Epithelial cell of prostate (primary cell): ENCODE data around the gene CCDC148.

Experiments used
- DNase-seq: peaks from one replicate; pipeline ENCODE4 v3.0.0-alpha.2; 2011; ENCODE audit warnings: low read depth, low spot score
- H3K27ac ChIP-seq: fragments of 450-650 bp; 2 replicates; pipeline ENCODE4 v1.5.1; 2017; ENCODE audit warnings: mild to moderate bottlenecking

The CCDC148 gene

DNA sequence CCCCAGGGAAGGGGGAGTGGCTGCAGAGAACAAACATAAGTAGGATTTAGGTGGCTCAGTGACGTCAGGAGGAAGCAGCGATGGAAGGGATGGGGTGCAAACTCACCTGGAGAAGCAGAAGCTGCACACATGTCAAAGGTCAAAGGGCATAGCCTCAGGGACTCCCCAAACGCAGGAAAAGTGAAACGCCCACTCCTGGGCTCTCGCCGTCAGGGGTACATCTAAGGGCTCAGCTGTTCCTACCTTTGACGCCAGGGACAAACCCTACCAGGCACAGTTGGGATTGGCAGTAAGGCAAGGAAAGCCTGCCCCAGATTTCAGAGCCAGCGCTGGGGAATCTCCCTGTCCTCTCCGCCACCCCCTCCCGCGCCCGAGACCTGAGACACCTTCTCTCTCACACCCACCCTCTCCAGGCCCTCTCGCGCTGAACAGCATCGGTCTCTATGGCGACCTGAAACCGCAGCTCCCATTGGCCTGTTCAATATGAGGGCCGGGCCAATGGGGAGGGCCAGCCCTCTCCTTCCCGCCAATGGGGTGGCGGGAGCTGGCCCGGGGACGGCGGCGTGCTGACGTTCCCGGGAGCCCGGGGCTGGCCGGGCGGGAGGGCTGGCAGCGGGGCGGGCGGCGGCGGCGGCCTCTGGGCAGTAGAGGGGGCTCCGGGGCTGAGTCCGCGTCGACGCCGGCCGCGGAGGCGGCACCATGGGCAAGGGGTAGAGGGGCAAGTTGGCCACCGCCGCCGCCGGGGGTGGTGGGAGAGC is at the start of gene CCDC148, which contains the start of gene PKP4:
TSS of gene CCDC148 (minus strand) at position 445 of the 758 bp plus-strand sequence. CDS start at position 131, 314 bp downstream.
TSS of gene PKP4 (plus strand) at position 644 of the 758 bp plus-strand sequence. CDS start 76,233 bp downstream, outside the sequence.
- peak; percentile 60 for DNase-seq
- H3K27ac ChIP-seq, result peak within 1 kb of the TSS; percentile 90

DNA sequence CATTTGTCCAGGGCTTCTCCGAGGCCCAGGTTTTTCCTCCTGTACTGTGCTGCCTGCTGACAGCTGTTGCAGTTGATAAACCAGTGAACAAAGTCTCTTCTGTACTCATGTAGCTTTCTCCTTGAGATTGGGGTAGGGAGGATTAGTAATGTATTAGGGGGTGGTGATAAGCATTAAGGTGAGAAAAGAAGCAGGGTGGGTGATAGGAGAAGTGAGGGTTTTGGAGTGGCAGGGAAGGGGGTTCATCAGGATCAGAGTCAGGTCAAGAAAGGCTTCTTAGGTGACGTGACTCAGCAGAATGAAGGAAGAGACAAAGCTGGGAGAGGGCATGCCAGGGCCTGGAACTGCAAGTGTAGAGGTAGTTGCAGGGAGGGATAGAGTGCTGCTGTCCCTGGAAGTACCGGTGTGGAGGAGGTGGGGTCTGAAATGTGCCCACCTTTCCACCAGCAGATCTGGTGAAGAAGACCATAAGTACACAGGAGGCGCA is 48.9 kb upstream of the CCDC148 start:
- no peak for DNase-seq
- H3K27ac ChIP-seq, result peak overlapping the region; percentile 85

DNA sequence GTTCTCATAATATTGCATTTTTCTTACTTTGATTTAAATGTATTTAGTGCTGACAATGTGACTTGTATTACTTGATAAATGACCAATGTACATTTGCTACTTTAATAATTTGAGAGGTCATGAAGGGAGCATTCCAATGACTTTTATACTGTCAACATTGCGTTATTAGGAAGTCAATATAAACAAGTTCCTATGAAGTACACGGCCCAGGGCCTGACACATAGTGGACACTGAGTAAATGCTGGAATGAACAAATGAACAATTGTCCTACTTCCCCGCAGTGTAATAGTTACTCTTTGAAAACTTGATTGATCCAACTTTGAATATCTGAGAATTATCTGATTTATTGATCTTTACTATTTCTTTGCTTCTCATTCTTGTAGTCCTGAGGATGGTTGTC is 47.5 kb upstream of the CCDC148 start:
- H3K27ac ChIP-seq, result peak overlapping the region; percentile 85
- no peak for DNase-seq

DNA sequence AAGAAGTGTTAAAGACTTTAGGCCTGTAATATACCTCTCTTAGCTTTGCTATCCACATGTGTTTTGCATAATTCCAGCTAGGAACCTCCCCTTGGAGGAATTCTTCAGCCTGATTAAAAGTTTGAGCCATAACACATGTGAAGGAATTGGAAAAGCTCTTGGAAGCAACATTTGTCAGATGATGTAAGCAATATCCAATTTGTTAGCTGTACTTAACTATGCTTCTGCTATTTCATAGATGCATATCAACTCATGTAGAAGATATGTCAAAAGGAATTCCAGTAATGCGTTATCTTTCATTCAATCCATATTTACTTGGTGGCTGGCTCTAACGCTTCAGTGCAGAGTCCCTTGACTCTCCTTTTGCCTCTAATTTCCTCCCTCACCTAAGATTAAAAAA is 46.4 kb upstream of the CCDC148 start:
- no peak for DNase-seq
- H3K27ac ChIP-seq, result peak overlapping the region; percentile 34

DNA sequence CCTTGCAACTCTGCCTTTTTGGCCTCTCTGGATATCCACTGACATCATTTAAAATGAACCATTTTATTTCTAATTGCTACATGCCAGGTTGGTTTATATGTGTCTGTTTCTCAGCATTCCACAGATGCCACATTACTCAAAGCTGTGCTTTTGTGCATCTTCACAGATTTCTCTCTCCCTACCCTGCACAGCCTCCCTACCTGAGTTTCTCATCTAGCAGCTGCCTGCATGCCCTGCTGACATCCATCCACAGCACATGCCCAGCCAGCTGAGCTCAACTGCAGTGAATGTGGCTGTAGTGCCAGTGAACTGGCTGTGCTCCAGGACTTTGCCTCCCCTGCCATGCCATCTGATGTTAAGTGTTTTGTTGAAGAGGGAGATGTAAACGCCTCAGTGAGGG is 44.7 kb upstream of the CCDC148 start:
- H3K27ac ChIP-seq, result no peak overlapping the region
- DNase-seq, result no peak

DNA sequence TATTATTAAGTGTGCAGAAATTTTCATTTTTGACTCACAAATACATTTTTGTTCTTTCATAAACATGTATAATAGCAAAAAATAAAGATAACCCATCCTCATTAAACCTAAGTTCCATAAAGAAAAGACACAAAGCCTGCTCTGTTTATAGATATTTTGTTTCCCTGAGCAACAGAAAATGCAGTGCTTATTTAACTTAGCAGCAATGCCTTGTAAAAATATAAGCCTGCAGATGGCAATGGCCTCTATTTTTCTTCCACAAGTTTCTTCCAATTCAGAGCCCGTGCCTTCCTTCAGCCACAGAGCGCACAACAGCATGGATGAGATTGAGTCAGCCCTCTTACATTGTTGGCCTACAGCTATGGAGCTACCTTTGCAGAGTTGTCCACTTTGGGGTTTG is 43.8 kb upstream of the CCDC148 start:
- no peak for DNase-seq
- H3K27ac ChIP-seq, result no peak overlapping the region

DNA sequence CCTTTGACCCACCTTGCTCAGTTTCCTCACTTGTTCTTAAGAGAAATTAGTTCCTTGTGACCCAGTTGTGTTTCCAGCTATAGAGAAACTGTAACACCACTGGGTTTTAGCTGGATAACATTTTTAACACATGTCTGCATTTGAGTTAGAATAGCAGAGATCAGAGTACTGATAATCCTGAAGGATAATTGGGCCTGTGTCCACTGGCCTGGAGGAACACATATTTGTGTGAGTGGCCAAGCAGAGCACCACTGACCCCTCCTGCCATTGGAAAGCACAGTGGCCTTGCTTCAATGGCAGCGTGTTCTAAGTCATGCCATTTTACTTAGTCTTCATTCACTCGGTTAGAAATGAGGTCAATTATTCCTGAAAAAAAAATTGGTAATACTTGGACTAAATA is 42.8 kb upstream of the CCDC148 start:
- DNase-seq, result no peak
- H3K27ac ChIP-seq, result no peak overlapping the region

DNA sequence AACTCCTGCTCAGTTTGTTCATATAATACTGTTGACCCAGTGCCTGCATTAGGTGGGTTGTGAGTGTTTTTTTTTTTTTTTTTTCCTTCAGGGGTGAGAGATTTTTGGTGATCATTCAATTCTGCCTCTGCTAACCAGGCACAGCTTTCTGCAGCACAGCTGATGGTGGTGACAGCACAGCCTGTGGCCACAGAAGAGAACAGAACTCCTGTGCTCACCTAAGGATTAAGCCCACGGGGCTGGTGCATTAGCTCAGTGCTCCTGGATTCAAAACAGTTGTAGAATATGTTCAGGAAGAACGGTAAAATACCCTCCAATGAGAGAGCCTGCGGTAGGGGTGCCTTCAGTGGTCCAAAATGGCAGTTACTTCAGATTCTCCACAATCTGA is 42.2 kb upstream of the CCDC148 start:
- H3K27ac ChIP-seq, result no peak overlapping the region
- DNase-seq, result no peak

DNA sequence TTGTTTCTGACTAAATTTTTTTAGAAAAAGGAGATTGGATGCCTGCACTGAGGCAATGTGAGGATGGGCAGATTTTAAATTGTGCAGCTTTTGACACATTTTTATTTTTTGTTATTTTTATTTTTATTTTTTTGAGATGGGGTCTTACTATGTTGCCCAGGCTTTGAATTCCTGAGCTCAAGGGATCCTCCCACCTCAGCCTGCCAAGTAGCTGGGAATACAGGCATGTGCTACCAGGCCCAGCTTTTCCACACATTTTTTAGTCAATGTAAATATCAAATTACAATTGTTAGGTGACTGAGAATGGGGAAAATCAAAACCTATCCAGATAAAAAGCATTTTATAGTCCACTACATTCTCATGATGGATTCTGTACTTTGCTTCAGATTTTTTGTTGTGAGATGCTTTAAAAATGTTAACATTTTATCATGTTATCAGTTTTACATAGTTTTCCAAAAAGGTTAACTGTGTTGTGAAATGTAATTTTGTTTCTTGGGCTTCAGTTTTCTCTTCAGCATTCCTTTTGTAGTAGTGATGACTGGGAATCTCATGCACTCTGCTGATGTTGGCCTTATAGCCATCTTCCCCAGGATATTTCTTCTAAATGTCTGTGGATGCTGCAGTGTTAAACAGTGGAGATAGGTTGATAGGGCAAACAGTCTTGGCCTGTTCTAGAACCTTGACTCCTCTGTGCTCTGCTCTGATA is 41.6 kb upstream of the CCDC148 start:
- no peak for DNase-seq
- H3K27ac ChIP-seq, result no peak overlapping the region

DNA sequence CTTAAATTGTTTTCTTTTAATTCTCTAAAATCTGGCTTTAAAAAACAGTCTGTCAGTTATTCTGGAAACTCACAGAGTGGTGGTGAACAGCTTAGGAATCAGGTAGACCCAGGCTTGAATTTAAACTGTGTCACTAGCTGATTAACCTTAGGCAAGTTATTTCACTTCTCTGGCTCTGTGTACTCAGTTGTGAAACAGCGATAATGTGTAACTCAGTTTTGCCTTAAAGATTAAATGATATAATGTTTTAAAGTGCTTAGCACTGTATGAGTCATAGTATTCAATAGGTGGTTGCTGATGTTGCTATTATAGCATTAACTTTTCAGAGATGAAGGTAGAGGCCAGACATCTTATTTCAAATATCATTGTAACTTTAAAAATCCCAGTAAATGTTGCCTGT is 40.9 kb upstream of the CCDC148 start:
- peak; percentile 66 for DNase-seq
- peak overlapping the region; percentile 38 for H3K27ac ChIP-seq

DNA sequence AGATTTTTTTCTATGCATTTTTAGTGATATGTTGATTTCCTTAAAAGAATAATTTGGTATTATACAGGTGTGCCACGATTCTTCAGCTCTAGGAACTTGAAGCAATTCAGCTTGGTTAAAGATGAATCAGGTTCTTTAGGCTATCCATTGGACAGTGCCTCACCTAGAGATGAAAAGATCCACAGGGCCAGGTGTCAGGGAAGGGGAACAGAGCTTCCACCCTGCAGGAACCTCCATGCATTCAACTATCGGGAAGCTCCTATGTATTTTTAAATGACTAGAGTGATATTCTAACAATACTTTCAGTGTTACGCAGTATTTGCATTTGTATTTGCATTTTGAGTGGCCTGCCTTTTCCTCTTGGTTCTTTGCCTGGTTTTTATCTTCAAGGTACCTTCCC is 40.4 kb upstream of the CCDC148 start:
- DNase-seq, result no peak
- H3K27ac ChIP-seq, result peak overlapping the region; percentile 38

DNA sequence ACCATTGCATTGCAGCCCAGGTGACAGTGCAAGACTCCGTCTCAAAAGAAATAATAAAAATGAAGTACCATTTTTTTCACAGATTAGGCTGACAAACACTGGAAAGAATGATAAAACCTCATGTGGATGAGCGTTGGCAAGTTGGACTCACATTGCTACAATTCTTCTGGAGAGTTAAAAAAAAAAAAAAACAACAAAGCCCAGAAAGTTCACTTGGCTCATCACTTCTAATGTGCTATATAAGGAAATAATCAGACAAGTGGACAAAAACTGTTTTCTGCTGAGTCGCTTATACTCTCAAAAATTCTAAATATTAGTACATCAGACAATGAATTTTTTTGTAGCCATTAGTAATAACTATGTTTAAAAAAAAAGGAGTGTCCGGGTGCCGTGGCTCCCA is 38.6 kb upstream of the CCDC148 start:
- no peak for DNase-seq
- H3K27ac ChIP-seq, result no peak overlapping the region

DNA sequence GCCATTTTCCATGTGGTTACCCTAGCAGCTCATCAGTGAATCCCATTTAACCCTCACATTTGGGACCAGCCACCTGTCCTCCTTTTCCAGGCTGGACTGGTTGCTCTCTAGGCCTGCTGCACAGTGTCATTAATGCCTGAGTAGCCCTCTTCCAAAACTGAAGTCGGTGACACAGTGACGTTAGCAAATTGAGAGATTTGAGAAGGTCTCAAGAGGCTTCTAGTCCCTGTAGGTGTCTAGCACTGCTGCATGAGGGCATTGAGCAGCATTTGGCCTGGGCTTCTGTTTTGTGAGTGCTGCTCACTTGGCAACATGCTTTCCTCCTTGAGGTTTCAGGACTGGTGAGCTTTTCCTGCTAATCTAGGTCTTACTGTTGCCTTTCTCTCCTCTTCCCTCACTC is 36.9 kb upstream of the CCDC148 start:
- DNase-seq, result no peak
- H3K27ac ChIP-seq, result no peak overlapping the region

DNA sequence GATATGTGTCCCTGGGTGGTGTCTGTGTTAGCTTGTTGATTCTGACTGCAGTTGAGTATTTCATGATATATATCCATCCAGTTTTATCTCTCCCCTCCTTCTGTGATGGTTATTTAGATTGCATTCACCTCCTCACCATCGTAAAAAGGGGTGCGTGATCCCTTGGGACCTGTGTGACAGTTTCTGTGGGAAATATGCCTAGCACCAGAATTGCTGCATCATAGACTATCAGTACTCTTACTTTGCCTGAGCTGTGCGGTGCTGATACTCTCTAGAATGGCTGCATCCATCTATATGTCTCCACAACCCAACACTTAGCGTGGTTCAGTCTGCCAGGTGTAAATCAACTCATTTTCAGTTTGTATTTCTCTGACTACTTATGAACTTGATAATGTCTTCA is 34.5 kb upstream of the CCDC148 start:
- no peak for DNase-seq
- H3K27ac ChIP-seq, result no peak overlapping the region

DNA sequence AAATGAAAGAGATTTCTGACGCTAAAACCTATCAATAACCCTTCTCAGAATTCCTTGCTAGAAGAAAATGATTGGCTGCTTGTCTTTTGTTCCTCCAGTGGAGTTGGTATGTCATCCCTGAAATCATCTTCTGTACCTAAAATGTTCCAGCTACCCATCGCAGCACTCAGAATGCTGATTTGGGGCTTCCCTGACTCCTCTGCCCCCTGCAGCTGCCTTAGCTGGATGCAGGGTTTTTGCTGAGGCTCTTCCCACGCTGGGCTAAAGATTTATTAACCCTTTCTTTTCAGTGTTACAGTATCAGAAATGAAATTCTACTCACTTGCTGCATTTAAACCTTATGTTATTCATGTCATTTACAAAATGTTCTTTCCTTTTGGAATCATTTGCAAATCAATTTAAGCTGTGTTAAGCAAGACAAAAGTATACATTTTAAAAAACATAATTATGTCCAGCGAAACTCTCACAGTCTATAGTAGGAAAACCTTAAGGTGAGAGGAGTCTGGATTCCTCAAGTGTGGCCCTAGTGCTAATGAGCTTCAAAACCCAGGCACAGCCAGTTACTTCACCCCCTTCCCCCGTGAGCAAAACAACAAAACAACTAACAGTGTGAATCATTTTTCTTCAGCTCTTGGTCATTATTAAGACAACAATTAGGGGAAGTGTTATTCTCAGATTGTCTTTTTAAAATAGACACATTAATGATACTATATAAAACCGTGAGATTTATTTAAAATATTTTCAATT is 33.0 kb upstream of the CCDC148 start:
- H3K27ac ChIP-seq, result no peak overlapping the region
- DNase-seq, result no peak

DNA sequence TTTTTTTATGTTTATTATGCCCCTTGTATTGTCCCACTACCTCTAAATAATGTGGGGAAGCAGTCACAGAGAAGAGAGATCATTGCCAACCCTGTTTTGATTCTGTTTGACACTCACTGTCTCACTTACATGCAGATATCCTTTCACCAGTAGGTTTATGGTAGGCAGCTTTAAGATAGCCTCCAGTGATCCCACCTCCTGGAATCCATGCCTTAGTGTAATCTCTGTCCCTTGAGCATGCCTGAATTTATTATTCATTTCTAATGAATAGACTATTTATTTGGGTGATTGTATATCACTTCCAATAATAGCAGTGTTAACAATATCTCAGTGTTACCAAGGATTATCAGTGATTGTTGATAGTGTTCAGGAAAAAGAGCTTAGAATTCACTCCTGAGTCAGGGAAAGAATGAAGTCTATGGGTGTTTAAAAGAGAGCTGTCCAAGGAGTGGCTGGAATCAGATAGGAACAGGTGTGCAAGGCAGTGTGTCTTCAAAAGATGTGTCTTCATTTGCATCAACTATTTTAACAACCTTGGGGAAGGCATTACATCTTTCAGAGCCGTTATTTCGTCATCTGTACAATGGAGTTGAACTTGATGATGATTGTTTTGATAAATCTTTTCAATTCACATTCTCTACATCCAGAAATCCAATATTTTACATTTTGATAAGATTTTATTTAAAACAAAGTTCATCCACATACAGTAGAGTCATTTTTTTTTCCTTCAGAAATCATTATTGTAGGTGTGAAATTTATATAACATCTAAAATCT is 32.1 kb upstream of the CCDC148 start:
- no peak for DNase-seq
- no peak overlapping the region for H3K27ac ChIP-seq

DNA sequence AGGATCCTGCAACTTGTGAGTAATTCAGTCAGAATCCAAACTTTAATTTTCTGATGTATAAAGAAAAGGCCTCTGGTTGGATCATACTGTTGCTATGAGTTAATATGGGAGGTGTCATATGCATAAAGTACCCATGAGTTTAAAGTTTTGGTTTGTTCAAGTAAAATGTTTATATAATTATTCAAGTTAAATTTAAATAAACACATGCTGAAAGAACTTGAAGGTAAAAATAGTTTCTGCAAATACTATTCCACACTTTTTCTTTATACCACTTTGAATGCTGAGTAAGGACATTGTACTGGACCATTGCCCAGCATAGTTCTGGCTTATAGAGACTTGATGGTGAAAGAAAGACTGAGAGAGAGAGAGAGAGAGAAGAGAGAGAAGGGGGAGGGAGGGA is 30.9 kb upstream of the CCDC148 start:
- no peak for DNase-seq
- peak overlapping the region; percentile 45 for H3K27ac ChIP-seq

DNA sequence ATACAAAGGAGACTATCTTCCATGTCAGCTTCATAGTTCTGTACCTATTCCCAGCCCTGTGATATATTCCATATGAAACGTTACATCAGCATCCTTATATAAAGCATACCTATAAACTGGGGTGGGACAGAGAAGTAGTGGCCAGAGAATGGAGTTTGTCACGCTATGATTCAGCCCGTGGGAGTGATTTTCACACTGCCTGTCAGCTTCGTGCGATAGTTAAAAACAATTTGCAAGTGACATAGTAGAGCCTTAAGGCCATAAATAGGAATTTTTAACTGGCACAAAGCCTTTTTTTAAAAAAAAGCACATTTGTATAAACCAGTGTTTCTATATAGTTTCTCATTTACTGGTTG is 30.4 kb upstream of the CCDC148 start:
- peak overlapping the region; percentile 45 for H3K27ac ChIP-seq
- no peak for DNase-seq

DNA sequence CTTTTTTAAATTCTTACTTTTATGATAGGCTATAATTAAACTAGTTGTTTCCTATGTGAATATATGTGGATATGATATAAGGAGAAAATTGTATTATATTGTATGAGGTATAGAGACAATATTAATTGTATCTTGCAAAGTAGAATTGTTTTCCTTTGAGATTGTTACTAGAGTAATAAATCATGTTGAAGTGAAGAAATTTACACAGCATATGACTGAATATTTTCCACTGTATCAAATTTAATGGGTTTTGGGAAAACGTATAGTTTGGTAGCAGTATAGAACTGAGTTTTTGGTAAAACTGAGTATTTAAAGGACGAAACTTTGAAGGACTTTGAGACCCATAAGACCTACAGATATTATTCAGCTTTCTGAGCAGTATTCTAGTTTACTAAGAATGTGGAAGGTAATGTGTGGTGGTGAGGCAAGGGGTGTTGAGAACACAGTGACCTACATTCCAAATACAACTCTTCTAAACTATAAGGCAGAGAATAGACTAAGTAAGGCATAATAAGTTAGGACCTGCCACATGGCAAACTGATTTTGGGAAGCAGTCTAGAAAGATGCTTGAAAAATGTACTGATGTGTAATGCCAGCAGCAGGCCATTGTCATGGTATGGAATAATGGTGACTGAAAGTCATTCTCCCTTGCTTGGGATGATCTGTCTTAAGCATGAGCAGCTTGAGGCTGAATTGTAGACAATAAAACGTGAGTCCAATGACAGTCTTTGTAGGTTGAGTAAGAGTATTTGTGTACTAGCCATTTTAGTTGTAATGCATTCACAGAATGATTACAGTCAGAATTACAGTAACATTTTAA is 29.8 kb upstream of the CCDC148 start:
- DNase-seq, result no peak
- H3K27ac ChIP-seq, result peak overlapping the region; percentile 45
